Measurements from ENCODE around the gene METTL8. TPM values are rescaled to one million over a fixed set of nuclear protein-coding genes. Genes with fewer than 3 reads are reported as not detected.

Gene METTL8
- total and polyA plus RNA-seq, 2 experiments from 2014 or later: 60.9 to 64.3 TPM

DNA sequence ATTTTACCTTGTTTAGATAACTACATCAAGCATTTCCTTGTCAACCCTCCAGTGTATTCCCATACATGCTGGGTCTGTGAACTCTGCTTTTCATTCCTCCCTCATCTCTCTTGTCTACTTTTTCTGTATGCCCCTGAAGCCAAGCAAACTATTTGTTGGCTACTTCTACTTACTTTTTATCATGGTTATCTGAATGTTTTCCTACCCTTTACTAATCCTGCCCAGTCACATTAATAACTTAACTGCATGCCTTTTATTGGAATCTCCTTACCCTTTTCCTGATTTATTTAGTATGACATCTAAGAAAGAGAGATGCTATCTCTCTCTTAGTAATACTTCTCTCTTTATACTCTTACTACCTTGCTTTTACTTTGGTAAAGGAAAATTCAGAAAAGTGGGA is 17.3 kb upstream of the METTL8 start:
- Mint-ChIP-seq H3K27ac (no peak overlapping the region), H3K27me3 (ENCODE audit: insufficient read depth, low read depth, poor library complexity) (no peaks in the 10 kb centered on the region), H3K36me3 (ENCODE audit: low read depth) (peaks cover 74% of the 10 kb centered on the region), H3K4me3 (no peak overlapping the region), H3K9me3 (no peaks in the 10 kb centered on the region), H3K4me1 (no peaks in the 10 kb centered on the region)
- H3K27ac ChIP-seq (ENCODE audit: low read depth): no peak overlapping the region
- no peaks in the 10 kb centered on the region for H3K9me2 ChIP-seq (ENCODE audit: insufficient read depth)
- no peaks in the 10 kb centered on the region; the same call in 1 of the 2 replicates for H3F3A ChIP-seq (replicated peaks; ENCODE audit: low read depth)
- H2AFZ ChIP-seq: no peak overlapping the region
- TF ChIP-seq, protein P1, sequence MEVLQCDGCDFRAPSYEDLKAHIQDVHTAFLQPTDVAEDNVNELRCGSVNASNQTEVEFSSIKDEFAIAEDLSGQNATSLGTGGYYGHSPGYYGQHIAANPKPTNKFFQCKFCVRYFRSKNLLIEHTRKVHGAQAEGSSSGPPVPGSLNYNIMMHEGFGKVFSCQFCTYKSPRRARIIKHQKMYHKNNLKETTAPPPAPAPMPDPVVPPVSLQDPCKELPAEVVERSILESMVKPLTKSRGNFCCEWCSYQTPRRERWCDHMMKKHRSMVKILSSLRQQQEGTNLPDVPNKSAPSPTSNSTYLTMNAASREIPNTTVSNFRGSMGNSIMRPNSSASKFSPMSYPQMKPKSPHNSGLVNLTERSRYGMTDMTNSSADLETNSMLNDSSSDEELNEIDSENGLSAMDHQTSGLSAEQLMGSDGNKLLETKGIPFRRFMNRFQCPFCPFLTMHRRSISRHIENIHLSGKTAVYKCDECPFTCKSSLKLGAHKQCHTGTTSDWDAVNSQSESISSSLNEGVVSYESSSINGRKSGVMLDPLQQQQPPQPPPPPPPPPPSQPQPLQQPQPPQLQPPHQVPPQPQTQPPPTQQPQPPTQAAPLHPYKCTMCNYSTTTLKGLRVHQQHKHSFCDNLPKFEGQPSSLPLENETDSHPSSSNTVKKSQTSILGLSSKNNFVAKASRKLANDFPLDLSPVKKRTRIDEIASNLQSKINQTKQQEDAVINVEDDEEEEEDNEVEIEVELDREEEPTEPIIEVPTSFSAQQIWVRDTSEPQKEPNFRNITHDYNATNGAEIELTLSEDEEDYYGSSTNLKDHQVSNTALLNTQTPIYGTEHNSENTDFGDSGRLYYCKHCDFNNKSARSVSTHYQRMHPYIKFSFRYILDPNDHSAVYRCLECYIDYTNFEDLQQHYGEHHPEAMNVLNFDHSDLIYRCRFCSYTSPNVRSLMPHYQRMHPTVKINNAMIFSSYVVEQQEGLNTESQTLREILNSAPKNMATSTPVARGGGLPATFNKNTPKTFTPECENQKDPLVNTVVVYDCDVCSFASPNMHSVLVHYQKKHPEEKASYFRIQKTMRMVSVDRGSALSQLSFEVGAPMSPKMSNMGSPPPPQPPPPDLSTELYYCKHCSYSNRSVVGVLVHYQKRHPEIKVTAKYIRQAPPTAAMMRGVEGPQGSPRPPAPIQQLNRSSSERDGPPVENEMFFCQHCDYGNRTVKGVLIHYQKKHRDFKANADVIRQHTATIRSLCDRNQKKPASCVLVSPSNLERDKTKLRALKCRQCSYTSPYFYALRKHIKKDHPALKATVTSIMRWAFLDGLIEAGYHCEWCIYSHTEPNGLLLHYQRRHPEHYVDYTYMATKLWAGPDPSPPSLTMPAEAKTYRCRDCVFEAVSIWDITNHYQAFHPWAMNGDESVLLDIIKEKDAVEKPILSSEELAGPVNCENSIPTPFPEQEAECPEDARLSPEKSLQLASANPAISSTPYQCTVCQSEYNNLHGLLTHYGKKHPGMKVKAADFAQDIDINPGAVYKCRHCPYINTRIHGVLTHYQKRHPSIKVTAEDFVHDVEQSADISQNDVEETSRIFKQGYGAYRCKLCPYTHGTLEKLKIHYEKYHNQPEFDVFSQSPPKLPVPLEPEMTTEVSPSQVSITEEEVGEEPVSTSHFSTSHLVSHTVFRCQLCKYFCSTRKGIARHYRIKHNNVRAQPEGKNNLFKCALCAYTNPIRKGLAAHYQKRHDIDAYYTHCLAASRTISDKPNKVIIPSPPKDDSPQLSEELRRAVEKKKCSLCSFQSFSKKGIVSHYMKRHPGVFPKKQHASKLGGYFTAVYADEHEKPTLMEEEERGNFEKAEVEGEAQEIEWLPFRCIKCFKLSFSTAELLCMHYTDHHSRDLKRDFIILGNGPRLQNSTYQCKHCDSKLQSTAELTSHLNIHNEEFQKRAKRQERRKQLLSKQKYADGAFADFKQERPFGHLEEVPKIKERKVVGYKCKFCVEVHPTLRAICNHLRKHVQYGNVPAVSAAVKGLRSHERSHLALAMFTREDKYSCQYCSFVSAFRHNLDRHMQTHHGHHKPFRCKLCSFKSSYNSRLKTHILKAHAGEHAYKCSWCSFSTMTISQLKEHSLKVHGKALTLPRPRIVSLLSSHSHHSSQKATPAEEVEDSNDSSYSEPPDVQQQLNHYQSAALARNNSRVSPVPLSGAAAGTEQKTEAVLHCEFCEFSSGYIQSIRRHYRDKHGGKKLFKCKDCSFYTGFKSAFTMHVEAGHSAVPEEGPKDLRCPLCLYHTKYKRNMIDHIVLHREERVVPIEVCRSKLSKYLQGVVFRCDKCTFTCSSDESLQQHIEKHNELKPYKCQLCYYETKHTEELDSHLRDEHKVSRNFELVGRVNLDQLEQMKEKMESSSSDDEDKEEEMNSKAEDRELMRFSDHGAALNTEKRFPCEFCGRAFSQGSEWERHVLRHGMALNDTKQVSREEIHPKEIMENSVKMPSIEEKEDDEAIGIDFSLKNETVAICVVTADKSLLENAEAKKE (CRISPR knock-in tag; IDR thresholded peaks at IDR 0.05): no peak
- no peak for TF ChIP-seq JUNB (IDR thresholded peaks at IDR 0.05; ENCODE audit: unreplicated experiment)
- ATAC-seq (no peak), DNase-seq (ENCODE audit: low spot score) (no peak)
- no peak overlapping the region for H3K4me2 ChIP-seq
- peaks cover 10% of the 10 kb centered on the region for H3K36me3 ChIP-seq (ENCODE audit: insufficient read depth)
- peaks cover 11% of the 10 kb centered on the region for H3K79me2 ChIP-seq (replicated peaks; ENCODE audit: insufficient read depth)
- H3K4me1 ChIP-seq (ENCODE audit: insufficient read depth): no peaks in the 10 kb centered on the region
- no peak overlapping the region for H3K4me3 ChIP-seq
- no peaks in the 10 kb centered on the region for H3K27me3 ChIP-seq (ENCODE audit: insufficient read depth)
- H4K20me1 ChIP-seq (replicated peaks; ENCODE audit: insufficient read depth): no peaks in the 10 kb centered on the region

DNA sequence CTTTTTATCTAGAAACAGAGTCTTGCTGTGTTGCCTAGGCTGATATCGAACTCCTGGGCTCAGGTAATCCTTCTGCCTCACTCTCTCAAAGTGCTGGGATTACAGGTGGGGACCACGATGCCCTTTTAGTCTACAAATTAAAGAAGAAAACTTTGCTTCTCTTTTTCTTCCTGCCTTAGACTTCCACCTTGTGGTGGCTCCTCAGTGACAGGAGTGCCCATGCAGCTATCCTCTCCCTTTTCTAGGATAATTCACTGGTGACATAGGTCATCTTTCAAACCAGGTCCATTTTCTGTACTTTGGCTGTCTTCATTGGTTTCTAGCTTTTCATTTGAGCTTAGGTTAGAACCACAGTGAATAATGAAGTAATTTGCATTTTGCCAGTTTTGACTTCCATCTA is 13.9 kb upstream of the METTL8 start:
- H3K4me1 Mint-ChIP-seq: no peaks in the 10 kb centered on the region
- H3K36me3 ChIP-seq (ENCODE audit: insufficient read depth): peaks cover 14% of the 10 kb centered on the region; the same call in 1 of the 2 replicates
- ATAC-seq: no peak
- no peaks in the 10 kb centered on the region for H3K27me3 ChIP-seq (ENCODE audit: insufficient read depth)
- H3K4me3 ChIP-seq: no peak overlapping the region
- no peaks in the 10 kb centered on the region for H4K20me1 ChIP-seq (replicated peaks; ENCODE audit: insufficient read depth)
- no peak overlapping the region for H3K4me3 Mint-ChIP-seq
- H3K4me2 ChIP-seq: no peak overlapping the region
- H3K27ac ChIP-seq (ENCODE audit: low read depth): no peak overlapping the region
- no peaks in the 10 kb centered on the region for H3K79me2 ChIP-seq (replicated peaks; ENCODE audit: insufficient read depth)
- TF ChIP-seq, protein P2, sequence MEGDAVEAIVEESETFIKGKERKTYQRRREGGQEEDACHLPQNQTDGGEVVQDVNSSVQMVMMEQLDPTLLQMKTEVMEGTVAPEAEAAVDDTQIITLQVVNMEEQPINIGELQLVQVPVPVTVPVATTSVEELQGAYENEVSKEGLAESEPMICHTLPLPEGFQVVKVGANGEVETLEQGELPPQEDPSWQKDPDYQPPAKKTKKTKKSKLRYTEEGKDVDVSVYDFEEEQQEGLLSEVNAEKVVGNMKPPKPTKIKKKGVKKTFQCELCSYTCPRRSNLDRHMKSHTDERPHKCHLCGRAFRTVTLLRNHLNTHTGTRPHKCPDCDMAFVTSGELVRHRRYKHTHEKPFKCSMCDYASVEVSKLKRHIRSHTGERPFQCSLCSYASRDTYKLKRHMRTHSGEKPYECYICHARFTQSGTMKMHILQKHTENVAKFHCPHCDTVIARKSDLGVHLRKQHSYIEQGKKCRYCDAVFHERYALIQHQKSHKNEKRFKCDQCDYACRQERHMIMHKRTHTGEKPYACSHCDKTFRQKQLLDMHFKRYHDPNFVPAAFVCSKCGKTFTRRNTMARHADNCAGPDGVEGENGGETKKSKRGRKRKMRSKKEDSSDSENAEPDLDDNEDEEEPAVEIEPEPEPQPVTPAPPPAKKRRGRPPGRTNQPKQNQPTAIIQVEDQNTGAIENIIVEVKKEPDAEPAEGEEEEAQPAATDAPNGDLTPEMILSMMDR (conservative IDR thresholded peaks at IDR 0.05; ENCODE audit: low read depth in 2 of 2): peak; percentile 44 to 53
- no peak for TF ChIP-seq ZNF331 (CRISPR knock-in tag; IDR thresholded peaks at IDR 0.05; ENCODE audit: low read depth)
- no peaks in the 10 kb centered on the region for H3K27me3 Mint-ChIP-seq (ENCODE audit: insufficient read depth, low read depth, poor library complexity)
- H3K9me3 Mint-ChIP-seq: no peaks in the 10 kb centered on the region
- no peaks in the 10 kb centered on the region for H3K9me2 ChIP-seq (ENCODE audit: insufficient read depth)
- peak; percentile 24 for DNase-seq (ENCODE audit: low spot score)
- H3F3A ChIP-seq (replicated peaks; ENCODE audit: low read depth): no peaks in the 10 kb centered on the region; the same call in 1 of the 2 replicates
- H3K4me1 ChIP-seq (ENCODE audit: insufficient read depth): no peaks in the 10 kb centered on the region
- no peak overlapping the region for H2AFZ ChIP-seq
- peaks cover 66% of the 10 kb centered on the region for H3K36me3 Mint-ChIP-seq (ENCODE audit: low read depth)
- H3K27ac Mint-ChIP-seq: no peak overlapping the region
